HG02938 (cell line): Measurements from ENCODE around the gene TJP1.
"Not testable (repeated sequence)": the region's sequence is repeated elsewhere in the genome, so short reads cannot be mapped to it uniquely, and the experiment has no call there.

Experiments used
- ATAC-seq: cut with Tn5 transposase; IDR thresholded peaks from one replicate; pipeline ENCODE4 v1.9.1; 2021; ENCODE audit warnings: mild to moderate bottlenecking, moderate library complexity; ENCODE audit not compliant: unreplicated experiment

TJP1 gene

GRCh38 chr15:29685156-29686078 lies 136.9 kb downstream of the TJP1 start:
- no peak for ATAC-seq

GRCh38 chr15:29682781-29683180 lies 139.5 kb downstream of the TJP1 start:
- ATAC-seq, result no peak

- no peak for ATAC-seq
Observed at GRCh38 chr15:29682361-29682760, 139.9 kb downstream of the TJP1 start.

GRCh38 chr15:29681946-29682345 lies 140.3 kb downstream of the TJP1 start:
- ATAC-seq, result no peak

GRCh38 chr15:29681166-29681845 lies 141.0 kb downstream of the TJP1 start:
- no peak for ATAC-seq

- ATAC-seq, result no peak
Observed at GRCh38 chr15:29680465-29681165, 141.7 kb downstream of the TJP1 start.

- no peak for ATAC-seq
Observed at GRCh38 chr15:29678504-29679034, 143.7 kb downstream of the TJP1 start.

GRCh38 chr15:29677871-29678461 lies 144.3 kb downstream of the TJP1 start:
- ATAC-seq, result no peak

GRCh38 chr15:29677455-29677854 lies 144.8 kb downstream of the TJP1 start:
- no peak for ATAC-seq

- ATAC-seq, result no peak
Observed at GRCh38 chr15:29676961-29677402, 145.3 kb downstream of the TJP1 start.

- not testable (repeated sequence) for ATAC-seq
Observed at GRCh38 chr15:29676374-29676960, 145.8 kb downstream of the TJP1 start.

- ATAC-seq, result no peak
Observed at GRCh38 chr15:29675791-29676301, 146.4 kb downstream of the TJP1 start.

- no peak for ATAC-seq
Observed at GRCh38 chr15:29674661-29675533, 147.4 kb downstream of the TJP1 start.

- ATAC-seq, result no peak
Observed at GRCh38 chr15:29672923-29673809, 149.1 kb downstream of the TJP1 start.

- ATAC-seq, result no peak
Observed at GRCh38 chr15:29672446-29672845, 149.8 kb downstream of the TJP1 start.

GRCh38 chr15:29672046-29672445 lies 150.2 kb downstream of the TJP1 start:
- not testable (repeated sequence) for ATAC-seq

- no peak for ATAC-seq
Observed at GRCh38 chr15:29670998-29671981, 151.0 kb downstream of the TJP1 start.
